SKM-1 (cell line): ENCODE data around the gene SMIM24.
"Not testable (repeated sequence)": the region's sequence is repeated elsewhere in the genome, so short reads cannot be mapped to it uniquely, and the experiment has no call there.

Experiments
- DNase-seq: peaks from one replicate; lab custom pipeline; 2025; ENCODE audit not compliant: unreplicated experiment; lab: John Stamatoyannopoulos, UW

SMIM24 gene

GRCh38 chr19:3457528-3458228 lies 22.6 kb downstream of the SMIM24 start:
- DNase-seq: no peak

- no peak for DNase-seq
These were observed 23.3 kb downstream of the SMIM24 start for GRCh38 chr19:3456925-3457527.

- no peak for DNase-seq
These were observed 24.2 kb downstream of the SMIM24 start for GRCh38 chr19:3455960-3456601.

GRCh38 chr19:3455393-3455955 lies 24.9 kb downstream of the SMIM24 start:
- DNase-seq: no peak

GRCh38 chr19:3454656-3455392 lies 25.5 kb downstream of the SMIM24 start:
- DNase-seq: no peak

- no peak for DNase-seq
These were observed 26.5 kb downstream of the SMIM24 start for GRCh38 chr19:3453840-3454239.

GRCh38 chr19:3452942-3453214 lies 27.4 kb downstream of the SMIM24 start:
- DNase-seq: not testable (repeated sequence)

- no peak for DNase-seq
These were observed 28.0 kb downstream of the SMIM24 start for GRCh38 chr19:3452171-3452941.

- no peak for DNase-seq
These were observed 28.9 kb downstream of the SMIM24 start for GRCh38 chr19:3451451-3451866.

GRCh38 chr19:3450796-3451411 lies 29.4 kb downstream of the SMIM24 start:
- DNase-seq: no peak

GRCh38 chr19:3448616-3449334 lies 31.6 kb downstream of the SMIM24 start:
- DNase-seq: no peak

- DNase-seq: not testable (repeated sequence)
These were observed 33.7 kb downstream of the SMIM24 start for GRCh38 chr19:3446657-3447056.

GRCh38 chr19:3444695-3445234 lies 35.6 kb downstream of the SMIM24 start:
- DNase-seq: no peak

GRCh38 chr19:3443840-3444694 lies 36.3 kb downstream of the SMIM24 start:
- DNase-seq: no peak

GRCh38 chr19:3442487-3443071 lies 37.7 kb downstream of the SMIM24 start:
- DNase-seq: no peak

- DNase-seq: no peak
These were observed 38.4 kb downstream of the SMIM24 start for GRCh38 chr19:3441986-3442329.

GRCh38 chr19:3441089-3441985 lies 39.0 kb downstream of the SMIM24 start:
- no peak for DNase-seq
